Keratinocyte (primary cell): ENCODE measurements around the gene SMIM20.

Experiments used
- EZH2 ChIP-seq: IDR thresholded peaks from one replicate; pipeline ENCODE4 v1.6.1; 2012; ENCODE audit warnings: inconsistent platforms, mild to moderate bottlenecking, low read length, moderate library complexity
- TF ChIP-seq, protein P1 (sequence below), 3 experiments: IDR thresholded peaks in 1 of 3; conservative IDR thresholded peaks in 1 of 3; optimal IDR thresholded peaks in 1 of 3; 2 replicates in 2 of 3; 3 replicates in 1 of 3; pipeline versions ENCODE3 to v1.5.1; 2011; ENCODE audit warnings: low read length in 3 of 3, mild to moderate bottlenecking in 3 of 3, moderate library complexity in 2 of 3, control low read depth in 1 of 3, inconsistent platforms in 1 of 3; ENCODE audit not compliant: insufficient read depth in 2 of 3; ENCODE audit errors: extremely low read depth in 1 of 3

DNA sequence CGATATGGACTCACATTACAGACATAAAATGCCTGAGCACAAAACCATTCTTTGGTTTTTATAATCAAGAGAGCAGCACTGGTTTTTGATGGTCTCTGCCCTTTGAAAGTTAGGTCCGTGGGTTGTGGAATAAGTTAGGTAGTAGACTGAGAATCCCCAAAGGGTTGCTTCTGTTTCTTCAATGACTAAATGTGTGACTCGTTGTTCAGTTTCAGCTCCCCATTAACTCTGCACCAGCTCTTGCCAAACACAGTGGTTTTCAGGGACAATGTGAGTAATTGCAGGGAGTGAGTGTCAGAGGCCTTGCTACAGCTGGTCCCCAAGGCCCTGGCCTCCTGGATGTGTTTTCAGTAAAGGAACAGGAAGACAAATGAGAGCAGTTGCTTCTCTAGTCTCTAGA, 24.8 kb downstream of the SMIM20 start:
- TF ChIP-seq, protein P1, sequence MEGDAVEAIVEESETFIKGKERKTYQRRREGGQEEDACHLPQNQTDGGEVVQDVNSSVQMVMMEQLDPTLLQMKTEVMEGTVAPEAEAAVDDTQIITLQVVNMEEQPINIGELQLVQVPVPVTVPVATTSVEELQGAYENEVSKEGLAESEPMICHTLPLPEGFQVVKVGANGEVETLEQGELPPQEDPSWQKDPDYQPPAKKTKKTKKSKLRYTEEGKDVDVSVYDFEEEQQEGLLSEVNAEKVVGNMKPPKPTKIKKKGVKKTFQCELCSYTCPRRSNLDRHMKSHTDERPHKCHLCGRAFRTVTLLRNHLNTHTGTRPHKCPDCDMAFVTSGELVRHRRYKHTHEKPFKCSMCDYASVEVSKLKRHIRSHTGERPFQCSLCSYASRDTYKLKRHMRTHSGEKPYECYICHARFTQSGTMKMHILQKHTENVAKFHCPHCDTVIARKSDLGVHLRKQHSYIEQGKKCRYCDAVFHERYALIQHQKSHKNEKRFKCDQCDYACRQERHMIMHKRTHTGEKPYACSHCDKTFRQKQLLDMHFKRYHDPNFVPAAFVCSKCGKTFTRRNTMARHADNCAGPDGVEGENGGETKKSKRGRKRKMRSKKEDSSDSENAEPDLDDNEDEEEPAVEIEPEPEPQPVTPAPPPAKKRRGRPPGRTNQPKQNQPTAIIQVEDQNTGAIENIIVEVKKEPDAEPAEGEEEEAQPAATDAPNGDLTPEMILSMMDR (optimal IDR thresholded peaks at IDR 0.05 in 1 of 3, IDR thresholded peaks at IDR 0.05 in 1 of 3, conservative IDR thresholded peaks at IDR 0.05 in 1 of 3; ENCODE audit: extremely low read depth in 1 of 3, insufficient read depth in 2 of 3, low read length in 3 of 3), result no peak
- TF ChIP-seq EZH2, result no peak
